ENCODE data around the gene SH2D1B.
"Not testable (repeated sequence)": the region's sequence is repeated elsewhere in the genome, so short reads cannot be mapped to it uniquely, and the experiment has no call there.

Gene SH2D1B

GRCh38 chr1:162412002-162412401, at the start of gene SH2D1B:
Gene SH2D1B (minus strand): TSS chr1:162412136. CDS start chr1:162412016, 120 bp downstream.
- no peak for DNase-seq (ENCODE audit: low spot score)

GRCh38 chr1:162458236-162458635, 46.3 kb upstream of the SH2D1B start:
- DNase-seq (ENCODE audit: low spot score) = no peak

- DNase-seq (ENCODE audit: low spot score) = no peak
Measured at GRCh38 chr1:162456323-162456722, 44.4 kb upstream of the SH2D1B start.

GRCh38 chr1:162454361-162454760, 42.4 kb upstream of the SH2D1B start:
- DNase-seq (ENCODE audit: low spot score) = not testable (repeated sequence)

DNA sequence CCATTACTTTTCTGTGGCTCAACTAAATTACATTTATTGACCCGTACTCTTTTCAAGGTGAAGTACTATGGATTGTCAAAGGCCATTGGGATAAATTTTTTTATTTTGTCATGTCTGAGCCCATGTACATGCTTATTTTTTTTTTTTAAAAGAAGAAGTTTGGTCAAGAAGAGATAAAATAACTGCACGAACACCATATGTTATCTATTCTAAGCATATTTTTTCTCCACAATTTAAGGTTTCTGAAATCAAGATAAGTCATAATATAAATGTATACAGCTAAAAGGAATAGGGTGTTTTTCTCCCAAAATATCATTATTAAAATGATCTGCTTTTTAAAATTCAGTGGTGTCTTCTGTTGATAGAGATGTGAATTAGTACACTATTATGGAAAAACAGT, 35.0 kb upstream of the SH2D1B start:
- DNase-seq (ENCODE audit: low spot score) = no peak

DNA sequence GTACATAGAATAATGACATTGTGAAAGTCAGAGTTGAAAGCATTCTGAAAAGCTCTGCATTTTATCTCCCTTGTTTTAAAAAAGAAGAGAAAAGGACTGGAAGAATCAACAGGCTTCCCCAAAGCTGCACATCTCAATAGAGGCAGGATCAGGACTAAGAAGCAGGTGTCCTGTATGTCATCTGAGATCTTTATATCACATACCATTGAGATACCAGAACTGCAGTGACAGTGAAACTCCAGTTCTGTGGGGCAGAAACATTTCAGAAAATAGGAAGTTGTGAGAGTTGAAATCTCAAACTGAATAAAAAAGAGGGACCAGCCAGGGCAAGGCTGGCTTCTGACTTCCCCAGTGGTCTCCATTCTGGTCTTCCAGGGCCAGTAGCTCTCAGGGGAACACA, 33.0 kb upstream of the SH2D1B start:
- DNase-seq (ENCODE audit: low spot score) = no peak

- not testable (repeated sequence) for DNase-seq (ENCODE audit: low spot score)
Measured at GRCh38 chr1:162432977-162433713, 21.2 kb upstream of the SH2D1B start.

DNA sequence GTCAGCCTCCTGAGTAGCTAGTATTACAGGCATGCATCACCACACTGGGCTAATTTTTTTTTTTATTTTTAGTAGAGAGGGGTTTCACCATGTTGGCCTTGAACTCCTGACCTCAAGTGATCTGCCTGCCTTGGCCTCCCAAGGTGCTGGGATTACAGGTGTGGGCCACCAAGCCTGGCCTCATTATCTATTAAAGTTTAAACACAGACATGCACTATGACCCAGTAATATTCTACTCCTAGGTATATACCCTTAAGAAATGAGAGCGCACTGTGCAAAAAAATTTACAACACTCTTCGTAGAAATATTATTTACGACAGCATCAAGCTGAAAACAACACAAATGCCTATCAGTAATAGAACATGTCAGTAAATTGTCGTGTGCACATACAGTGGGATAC, 18.6 kb upstream of the SH2D1B start:
- DNase-seq (ENCODE audit: low spot score) = no peak

- DNase-seq (ENCODE audit: low spot score) = peak; percentile 31
Measured at GRCh38 chr1:162422662-162423375, 10.9 kb upstream of the SH2D1B start.

DNA sequence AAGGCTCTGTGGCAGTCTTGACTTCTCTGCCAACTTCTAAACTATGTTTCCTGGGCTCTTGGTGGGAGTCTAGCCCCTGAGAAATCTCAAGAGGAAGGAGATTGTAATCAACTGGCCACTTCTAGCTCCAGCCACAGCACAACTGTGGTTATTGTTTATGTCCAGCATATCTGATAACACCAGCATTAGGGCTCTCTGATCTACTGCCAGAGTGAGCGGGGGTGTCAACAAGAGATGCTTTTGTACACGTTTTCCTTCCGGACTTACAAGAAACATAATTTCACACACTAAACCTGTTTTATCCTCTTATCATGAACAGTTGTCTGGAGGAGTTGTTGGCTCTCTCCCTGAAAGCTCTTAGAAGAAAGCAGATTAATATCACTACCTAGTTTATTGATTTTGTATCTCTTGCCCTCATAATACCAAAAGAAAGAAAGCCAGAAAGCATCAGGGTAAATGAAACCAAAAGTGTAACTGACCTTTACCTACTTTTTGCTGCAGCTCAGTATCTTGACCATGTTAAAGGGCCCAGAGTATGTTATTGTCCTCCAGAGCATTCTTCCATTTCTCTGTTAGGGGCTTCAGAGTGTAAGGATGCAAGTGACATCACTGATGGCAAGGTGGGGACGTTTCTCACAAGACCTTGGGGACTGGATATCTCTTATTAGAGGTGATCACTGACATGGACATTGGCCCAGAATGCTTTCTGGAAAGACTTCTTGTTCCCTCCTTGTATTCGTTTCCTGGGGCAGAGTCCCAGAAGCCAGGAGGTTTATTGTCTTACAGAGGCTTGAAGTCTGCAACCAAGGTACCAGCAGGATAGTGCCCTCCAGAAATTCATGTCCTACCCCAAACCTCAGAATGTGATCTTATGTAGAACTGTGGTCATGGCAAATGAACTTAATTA, 9.6 kb upstream of the SH2D1B start:
- DNase-seq (ENCODE audit: low spot score) = no peak

DNA sequence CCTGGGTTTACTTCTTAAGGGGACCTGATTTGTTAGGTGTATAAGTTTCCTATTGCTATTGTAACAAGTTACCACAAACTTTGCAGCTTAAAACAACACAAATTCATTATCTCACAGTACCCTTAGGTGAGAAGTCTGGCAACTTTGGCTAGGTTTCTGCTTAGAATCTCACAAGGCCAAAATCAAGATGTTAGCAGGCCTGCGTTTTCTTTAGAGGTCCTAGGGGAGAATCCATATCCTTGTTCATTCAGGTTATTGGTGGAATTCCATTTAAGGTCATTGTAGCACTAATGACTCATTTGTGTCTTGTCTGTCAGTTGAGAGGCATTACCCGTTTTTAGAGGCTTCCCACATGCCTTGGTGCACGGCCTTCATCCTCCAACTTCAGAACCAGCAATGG, 8.2 kb upstream of the SH2D1B start:
- no peak for DNase-seq (ENCODE audit: low spot score)

DNA sequence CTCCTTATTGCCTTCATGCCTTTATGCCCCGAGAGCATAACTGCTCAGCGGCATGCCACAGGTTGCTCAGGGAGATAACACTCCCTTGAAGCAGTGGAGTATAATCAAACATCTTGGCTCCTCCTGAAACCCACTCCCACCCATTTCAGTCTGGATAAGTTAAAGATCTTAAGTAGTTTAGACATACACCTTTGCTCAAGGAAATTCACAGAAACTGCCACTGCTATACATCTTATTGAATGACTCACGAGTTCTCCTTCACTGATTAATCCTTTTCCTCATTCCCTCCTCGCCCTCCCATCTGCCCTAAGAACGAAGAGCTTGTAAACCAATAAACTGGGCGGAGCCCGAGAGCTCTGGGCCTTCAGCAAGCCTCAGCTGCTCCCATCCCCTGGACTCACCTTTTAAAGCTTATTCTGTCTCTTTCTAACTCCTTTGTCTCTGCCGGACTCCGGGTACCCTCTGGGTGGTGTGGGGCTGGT, 7.6 kb upstream of the SH2D1B start:
- not testable (repeated sequence) for DNase-seq (ENCODE audit: low spot score)

DNA sequence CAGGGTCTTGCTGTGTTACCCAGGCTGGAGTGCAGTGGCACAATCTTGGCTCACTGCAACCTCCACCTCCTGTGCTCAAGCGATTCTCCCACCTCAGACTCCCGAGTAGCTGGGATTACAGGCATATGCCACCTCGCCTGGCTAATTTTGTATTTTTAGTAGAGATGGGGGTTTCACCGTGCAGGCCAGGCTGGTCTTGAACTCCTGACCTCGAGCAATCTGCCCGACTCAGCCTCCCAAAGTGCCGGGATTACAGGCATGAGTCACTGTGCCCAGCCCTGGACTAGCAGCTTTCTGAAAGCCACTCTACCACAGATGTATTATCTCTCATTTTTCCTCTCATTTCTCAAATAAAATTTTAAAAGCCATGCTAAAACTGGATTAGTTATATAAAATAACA, 6.6 kb upstream of the SH2D1B start:
- DNase-seq (ENCODE audit: low spot score) = not testable (repeated sequence)

DNA sequence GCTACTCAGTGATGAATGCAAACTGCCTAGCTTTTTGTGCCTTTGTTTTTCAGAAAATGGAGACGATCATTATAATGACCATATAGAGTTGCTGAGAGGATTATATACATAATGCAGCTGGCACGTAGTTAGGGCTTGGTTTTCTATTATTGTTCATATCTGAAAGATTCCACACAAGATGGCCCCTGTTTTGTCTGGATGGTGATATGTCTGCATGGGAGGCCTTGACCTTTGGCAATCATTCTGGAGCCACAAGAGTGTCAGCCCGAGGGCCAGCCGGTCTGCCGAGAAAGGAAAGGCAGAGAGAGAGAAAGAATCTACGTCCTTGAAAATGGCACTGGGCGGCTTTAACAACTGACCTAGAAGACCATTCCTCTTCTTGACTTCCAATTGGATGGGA, 5.7 kb upstream of the SH2D1B start:
- no peak for DNase-seq (ENCODE audit: low spot score)

DNA sequence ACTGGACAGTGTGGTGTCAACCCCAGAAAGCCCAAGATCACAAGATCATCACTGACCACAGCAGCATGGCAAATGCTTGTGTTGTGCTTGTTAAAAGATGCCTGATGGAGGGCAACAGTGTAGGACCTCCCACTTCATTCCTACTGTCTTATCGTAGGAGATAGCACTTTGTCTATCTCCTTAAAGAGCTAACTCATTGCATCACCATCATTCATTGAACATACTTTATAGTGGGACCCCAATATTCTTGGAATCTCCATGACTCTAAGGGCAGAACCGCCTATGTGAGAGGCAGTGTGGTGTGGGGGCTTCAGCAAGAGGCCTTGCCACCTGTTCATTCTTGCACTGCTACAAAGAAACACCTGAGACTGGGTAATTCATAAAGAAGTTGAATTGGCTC, 5.0 kb upstream of the SH2D1B start:
- no peak for DNase-seq (ENCODE audit: low spot score)

- no peak for DNase-seq (ENCODE audit: low spot score)
Measured at GRCh38 chr1:162416215-162416614, 4.3 kb upstream of the SH2D1B start.

DNA sequence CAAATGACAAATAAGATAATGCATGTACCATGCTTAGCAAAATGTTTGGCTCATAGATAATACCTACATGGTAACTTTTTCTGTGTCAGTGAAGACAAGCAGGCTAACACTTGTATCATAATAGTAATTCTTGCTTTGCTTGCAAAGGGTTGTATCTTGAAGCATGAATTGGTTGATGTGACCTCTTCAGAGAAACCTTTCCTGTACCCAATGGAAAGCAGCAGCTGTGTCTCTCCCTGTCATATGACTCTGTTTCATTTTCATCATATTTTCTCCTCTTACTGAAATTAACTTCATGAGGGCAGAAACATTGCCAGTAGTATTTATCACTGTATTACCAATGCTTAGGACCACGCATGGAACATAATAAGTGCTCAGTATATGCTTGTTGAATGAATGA, 4.4 kb downstream of the SH2D1B start:
- DNase-seq (ENCODE audit: low spot score) = no peak

DNA sequence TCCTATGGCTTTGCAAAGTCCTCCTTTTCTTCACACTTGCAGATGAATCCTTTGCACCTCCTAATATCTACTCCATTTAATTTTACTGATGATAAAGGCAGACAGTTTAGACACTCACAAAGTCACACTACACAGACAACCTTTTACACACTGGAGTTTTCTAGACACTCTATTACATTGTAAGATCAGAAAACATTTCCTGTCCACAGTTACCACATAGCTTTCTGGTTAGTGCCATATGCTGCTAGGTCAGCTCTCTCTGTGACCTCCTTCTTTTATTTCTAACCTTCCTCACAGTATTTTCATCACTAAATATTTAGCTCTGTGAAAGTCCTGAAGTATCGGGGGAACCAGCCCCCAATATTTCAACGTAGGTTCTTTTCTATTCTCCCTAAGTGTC, 5.1 kb downstream of the SH2D1B start:
- no peak for DNase-seq (ENCODE audit: low spot score)

GRCh38 chr1:162405800-162406199, 6.1 kb downstream of the SH2D1B start:
- no peak for DNase-seq (ENCODE audit: low spot score)

DNA sequence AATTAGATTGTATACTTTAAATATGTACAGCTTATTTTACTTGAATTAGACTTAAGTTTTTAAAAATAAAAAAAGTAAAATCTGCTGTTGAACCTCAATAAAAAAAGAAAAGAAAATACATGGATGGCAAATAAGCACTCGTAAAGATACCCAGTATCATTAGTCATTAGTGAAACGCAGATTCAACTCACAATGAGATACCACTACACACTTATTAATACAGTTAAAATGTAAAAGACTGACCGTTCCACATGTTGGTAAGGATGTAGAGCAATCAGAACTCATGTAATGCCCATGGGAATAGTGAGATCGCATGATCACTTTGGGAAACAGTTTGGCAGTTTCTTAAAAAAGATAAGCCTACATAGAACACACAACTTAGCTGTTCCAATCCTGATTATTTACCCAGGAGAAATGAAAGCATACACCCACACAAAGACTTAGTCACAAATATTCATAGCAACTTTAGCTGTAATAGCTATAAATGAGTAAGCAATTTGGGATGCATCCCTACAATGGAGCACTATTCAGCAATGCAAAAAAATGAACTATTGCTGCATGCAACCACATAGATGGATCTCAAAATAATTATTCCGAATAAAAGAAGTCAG, 7.3 kb downstream of the SH2D1B start:
- no peak for DNase-seq (ENCODE audit: low spot score)

DNA sequence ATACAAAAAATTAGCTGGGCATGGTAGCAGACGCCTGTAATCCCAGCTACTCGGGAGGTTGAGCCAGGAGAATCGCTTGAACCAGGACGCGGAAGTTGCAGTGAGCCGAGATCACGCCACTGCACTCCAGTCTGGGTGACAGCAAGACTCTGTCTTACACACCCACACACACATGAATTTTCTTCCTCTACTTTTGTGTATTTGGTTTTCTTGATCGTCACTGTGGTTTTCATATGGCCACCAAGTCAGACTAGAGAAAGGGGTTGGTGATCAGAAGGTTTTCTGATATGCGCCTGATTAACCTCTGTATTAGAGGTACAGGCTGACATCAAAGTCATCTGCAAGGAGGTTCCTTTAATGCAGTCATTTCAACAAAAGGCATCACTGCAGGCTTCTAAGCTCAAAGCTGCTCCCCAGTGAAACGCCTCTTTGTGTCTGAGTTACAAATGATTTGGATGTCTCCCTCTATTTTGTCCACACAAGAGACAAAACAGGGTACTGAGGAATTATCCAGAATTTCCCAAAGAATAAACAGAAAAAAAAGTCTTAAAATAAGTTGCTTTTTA, 11.1 kb downstream of the SH2D1B start:
- no peak for DNase-seq (ENCODE audit: low spot score)

All from Ammon's horn (tissue), 1 donor.